Hepatocyte (in vitro differentiated cells): ENCODE data around the gene COP1. TPM values are rescaled to one million over a fixed set of nuclear protein-coding genes. Genes with fewer than 3 reads are reported as not detected.
"Not testable (repeated sequence)": the region's sequence is repeated elsewhere in the genome, so short reads cannot be mapped to it uniquely, and the experiment has no call there.

Experiments
- DNase-seq: peaks from one replicate; pipeline ENCODE4 v3.0.0-alpha.2; 2016; ENCODE audit warnings: low spot score
- H2AFZ ChIP-seq: fragments of 200-600 bp; sonication (generic); 2 replicates; pipeline ENCODE4 v1.6.0; 2016; ENCODE audit warnings: antibody characterized with exemption, mild to moderate bottlenecking
- H3K27ac ChIP-seq: fragments of 200-600 bp; sonication (generic); 2 replicates; pipeline ENCODE4 v1.5.1; 2016; ENCODE audit warnings: mild to moderate bottlenecking
- H3K27me3 ChIP-seq: fragments of 200-600 bp; sonication (generic); 2 replicates; pipeline ENCODE4 v1.6.1; 2016
- H3K36me3 ChIP-seq: fragments of 200-600 bp; sonication (generic); replicated peaks from 2 replicates; pipeline ENCODE4 v1.5.1; 2016; ENCODE audit warnings: low read depth; ENCODE audit not compliant: insufficient read depth
- H3K4me1 ChIP-seq: fragments of 200-600 bp; sonication (generic); 2 replicates; pipeline ENCODE4 v1.5.1; 2016; ENCODE audit warnings: mild to moderate bottlenecking, moderate library complexity; ENCODE audit not compliant: insufficient read depth
- H3K4me2 ChIP-seq: fragments of 200-600 bp; sonication (generic); 2 replicates; pipeline ENCODE4 v1.6.0; 2016
- H3K4me3 ChIP-seq: fragments of 200-600 bp; sonication (generic); 2 replicates; pipeline ENCODE4 v1.5.1; 2016; ENCODE audit warnings: mild to moderate bottlenecking
- H3K79me2 ChIP-seq: fragments of 200-600 bp; sonication (generic); 2 replicates; pipeline ENCODE4 v1.6.0; 2017; ENCODE audit warnings: mild to moderate bottlenecking
- H3K9me2 ChIP-seq: fragments of 200-600 bp; sonication (generic); replicated peaks from 2 replicates; pipeline ENCODE4 v1.6.0; 2017; ENCODE audit warnings: mild to moderate bottlenecking; ENCODE audit not compliant: insufficient read depth
- H3K9me3 ChIP-seq: fragments of 200-600 bp; sonication (generic); 2 replicates; pipeline ENCODE4 v1.5.1; 2016; ENCODE audit warnings: low read depth, mild to moderate bottlenecking
- H4K20me1 ChIP-seq: fragments of 200-600 bp; sonication (generic); 2 replicates; pipeline ENCODE4 v1.6.0; 2016; ENCODE audit warnings: mild to moderate bottlenecking; ENCODE audit not compliant: insufficient read depth, poor library complexity, severe bottlenecking
- CTCF ChIP-seq: fragments of 200-600 bp; sonication (generic); IDR thresholded peaks from 2 replicates; pipeline ENCODE4 v1.5.1; 2016; ENCODE audit warnings: antibody characterized with exemption, mild to moderate bottlenecking; ENCODE audit not compliant: poor library complexity
- EZH2 ChIP-seq: fragments of 200-600 bp; sonication (generic); IDR thresholded peaks from 2 replicates; pipeline ENCODE4 v1.6.1; 2016; ENCODE audit warnings: antibody characterized with exemption, mild to moderate bottlenecking, borderline replicate concordance
- EZH2phosphoT487 ChIP-seq: fragments of 200-600 bp; sonication (generic); IDR thresholded peaks from one replicate; pipeline ENCODE4 v1.6.1; 2018; ENCODE audit warnings: antibody characterized with exemption, mild to moderate bottlenecking, low read depth, moderate library complexity; ENCODE audit not compliant: unreplicated experiment, severe bottlenecking
- WGBS: methylation state at CpG from one replicate; pipeline ENCODE4 v1.1.6; 2016; ENCODE audit warnings: low lambda C conversion rate; ENCODE audit errors: missing lambda C conversion rate; 5-methylcytosine and 5-hydroxymethylcytosine counted together
- polyA plus RNA-seq: library from polyadenylated mRNA; unstranded; fragments of >200 nt; fragmentation: Nextera tagmentation; extraction: Ambion mirVana; gene quantifications from 2 replicates; pipeline ENCODE4 v1.2.1, GENCODE V29; 2016
- total RNA-seq: library from RNA; depleted of rRNA; stranded (reverse); fragments of >200 nt; gene quantifications from 2 replicates; pipeline ENCODE4 v1.2.3, GENCODE V29; 2014

Gene COP1
- total and polyA plus RNA-seq, 2 experiments from 2014 or later = 63.0 to 65.9 TPM

GRCh38 chr1:176098560-176098959 lies 108.5 kb downstream of the COP1 start:
- Histone ChIP-seq H3K27ac (no peak overlapping the region), H3K27me3 (no peaks in the 10 kb centered on the region), H3K79me2 (no peaks in the 10 kb centered on the region), H3K4me3 (no peak overlapping the region), H4K20me1 (no peaks in the 10 kb centered on the region), H3K4me2 (no peak overlapping the region), H3K9me3 (peaks cover 27% of the 10 kb centered on the region), H3K4me1 (no peaks in the 10 kb centered on the region), H3K36me3 (no peaks in the 10 kb centered on the region), H2AFZ (no peak overlapping the region), H3K9me2 (no peaks in the 10 kb centered on the region)
- no peak for DNase-seq
- WGBS = 100% methylated on average over 2 of the region's 2 CpGs
- TF ChIP-seq CTCF = no peak

- Histone ChIP-seq H4K20me1 (no peaks in the 10 kb centered on the region), H3K9me2 (no peaks in the 10 kb centered on the region), H2AFZ (no peak overlapping the region), H3K4me2 (no peak overlapping the region), H3K9me3 (peaks cover 27% of the 10 kb centered on the region), H3K79me2 (peaks cover 5% of the 10 kb centered on the region), H3K4me3 (no peak overlapping the region), H3K4me1 (no peaks in the 10 kb centered on the region), H3K27ac (no peak overlapping the region), H3K36me3 (no peaks in the 10 kb centered on the region), H3K27me3 (no peaks in the 10 kb centered on the region)
- DNase-seq = no peak
- 98% methylated on average over 3 of the region's 3 CpGs for WGBS
- TF ChIP-seq CTCF = no peak
- no peak for TF ChIP-seq EZH2phosphoT487
- TF ChIP-seq EZH2 = no peak
These were observed 111.1 kb downstream of the COP1 start for GRCh38 chr1:176096015-176096414.

DNA sequence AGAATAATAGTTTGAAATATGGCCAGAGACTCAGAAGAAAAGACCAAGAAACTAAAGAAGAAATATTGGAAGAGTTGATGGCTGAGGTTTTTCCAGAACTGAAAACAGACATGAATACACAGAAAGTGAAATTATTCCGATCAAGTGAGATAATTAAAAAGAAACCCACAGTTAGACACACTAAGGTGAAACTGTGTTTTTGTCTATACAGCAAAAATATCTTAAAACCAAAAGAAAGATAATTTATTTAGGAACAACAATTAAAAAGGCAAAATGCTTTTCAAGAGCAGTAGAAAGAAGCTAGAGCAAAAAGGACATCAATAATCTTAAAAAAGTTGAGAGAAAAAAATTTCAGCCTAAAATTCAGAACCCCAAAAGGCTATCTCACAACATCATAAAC lies 116.3 kb downstream of the COP1 start:
- H3K4me3 ChIP-seq = no peak overlapping the region
- no peaks in the 10 kb centered on the region for H3K9me3 ChIP-seq
- TF ChIP-seq EZH2phosphoT487 = no peak
- no peak for TF ChIP-seq EZH2
- no peak for TF ChIP-seq CTCF
- H3K4me2 ChIP-seq = no peak overlapping the region
- no peak overlapping the region for H2AFZ ChIP-seq
- peaks cover 8% of the 10 kb centered on the region for H3K79me2 ChIP-seq
- DNase-seq = no peak
- H3K27me3 ChIP-seq = no peaks in the 10 kb centered on the region
- H3K9me2 ChIP-seq = no peaks in the 10 kb centered on the region
- H3K27ac ChIP-seq = no peak overlapping the region
- H3K36me3 ChIP-seq = no peaks in the 10 kb centered on the region
- H4K20me1 ChIP-seq = no peaks in the 10 kb centered on the region
- WGBS = 100% methylated on average over 1 of the region's 1 CpG
- H3K4me1 ChIP-seq = no peaks in the 10 kb centered on the region

DNA sequence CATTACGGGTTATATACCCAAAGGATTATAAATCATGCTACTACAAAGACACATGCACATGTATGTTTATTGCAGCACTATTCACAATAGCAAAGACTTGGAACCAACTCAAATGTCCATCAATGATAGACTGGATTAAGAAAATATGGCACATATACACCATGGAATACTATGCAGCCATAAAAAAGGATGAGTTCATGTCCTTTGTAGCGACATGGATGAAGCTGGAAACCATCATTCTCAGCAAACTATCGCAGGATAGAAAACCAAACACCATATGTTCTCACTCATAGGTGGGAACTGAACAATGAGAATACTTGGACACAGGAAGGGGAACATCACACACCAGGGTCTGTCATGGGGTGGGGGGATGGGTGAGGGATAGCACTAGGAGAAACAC lies 119.3 kb downstream of the COP1 start:
- H3K36me3 ChIP-seq, H3K4me2 ChIP-seq, H4K20me1 ChIP-seq, H3K79me2 ChIP-seq, H3K27me3 ChIP-seq, H2AFZ ChIP-seq, H3K9me2 ChIP-seq, H3K27ac ChIP-seq, H3K4me3 ChIP-seq, H3K9me3 ChIP-seq, DNase-seq, H3K4me1 ChIP-seq: not testable (repeated sequence)
- WGBS = 100% methylated on average over 3 of the region's 3 CpGs
